Fibroblast of skin of back (primary cell): Measurements from ENCODE around the gene UNC45A.

ENCODE experiments used
- DNase-seq: peaks from one replicate; pipeline ENCODE4 v3.0.0-alpha.2; 2013

UNC45A gene

DNA sequence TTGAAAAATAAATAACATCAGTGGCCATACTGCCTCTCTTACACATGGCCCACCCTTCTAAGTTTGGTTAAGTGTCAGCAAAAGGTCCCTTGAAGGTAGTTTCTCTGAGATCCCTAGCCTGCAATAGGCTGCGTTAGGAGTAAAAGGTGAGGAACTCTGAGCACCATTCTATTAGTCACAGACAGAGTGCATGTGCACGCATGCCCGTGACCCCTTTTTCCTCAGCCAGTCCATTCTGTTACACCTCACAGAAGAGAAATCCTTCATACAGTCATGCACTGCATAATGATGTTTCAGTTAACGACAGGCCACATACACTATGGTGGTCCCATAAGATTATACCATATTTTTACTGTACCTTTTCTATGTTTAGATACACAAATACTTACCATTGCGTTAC is 32.1 kb downstream of the UNC45A start:
- DNase-seq, result no peak

DNA sequence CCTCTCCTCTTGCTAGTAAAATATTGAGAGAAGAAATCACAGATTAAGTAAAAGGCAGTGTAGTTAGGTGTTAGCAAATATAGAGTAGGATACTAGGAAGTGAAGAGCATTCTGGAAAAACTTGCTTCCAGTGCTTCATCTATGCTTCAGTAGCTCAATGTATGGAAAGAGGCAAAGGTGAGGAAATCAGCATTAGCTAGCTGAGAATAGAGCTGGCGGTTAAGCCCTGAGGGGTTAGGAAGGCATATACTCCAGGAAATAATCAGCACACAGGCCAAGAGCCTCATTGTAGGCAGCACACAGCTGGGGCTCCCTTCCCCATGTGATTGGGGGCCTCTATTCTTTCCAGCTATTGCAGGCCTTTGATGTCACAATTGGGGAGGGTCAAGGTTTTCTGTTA is 33.3 kb downstream of the UNC45A start:
- DNase-seq, result no peak

DNA sequence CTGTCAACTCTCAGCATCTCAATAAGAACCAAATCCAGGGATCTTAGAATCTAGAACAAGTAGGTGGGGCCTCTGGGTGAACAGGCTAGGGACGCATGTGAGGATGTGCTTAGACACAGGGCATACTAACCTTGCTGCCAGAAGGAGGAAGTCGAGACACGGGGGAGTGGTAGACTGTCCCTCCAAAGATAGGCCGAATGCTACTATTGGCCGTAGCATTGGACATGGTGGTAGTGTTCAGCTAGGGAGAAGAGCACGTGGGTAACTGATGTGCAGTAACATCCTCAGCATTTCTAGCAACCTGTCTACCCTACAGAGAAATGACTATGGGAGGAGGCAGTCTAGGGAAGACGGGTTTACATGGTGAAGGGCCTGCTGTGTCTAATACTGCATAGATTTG is 35.2 kb downstream of the UNC45A start:
- DNase-seq, result no peak

DNA sequence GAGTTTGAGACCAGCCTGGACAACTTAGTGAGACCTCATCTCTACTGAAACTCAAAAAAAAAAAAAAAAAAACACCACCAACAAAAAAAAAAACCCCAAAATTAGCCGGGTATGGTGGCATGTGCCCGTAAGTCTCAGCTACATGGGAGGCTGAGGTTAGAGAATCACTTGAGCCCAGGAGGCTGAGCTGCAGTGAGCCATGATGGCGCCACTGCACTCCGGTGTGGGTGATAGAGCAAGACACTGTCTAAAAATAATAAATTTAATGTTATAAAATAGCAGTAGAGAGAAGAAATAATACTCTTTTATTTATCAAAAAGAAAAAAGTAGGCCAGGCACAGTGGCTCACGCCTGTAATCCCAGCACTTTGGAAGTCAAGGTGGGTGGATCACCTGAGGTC is 37.0 kb downstream of the UNC45A start:
- no peak for DNase-seq

DNA sequence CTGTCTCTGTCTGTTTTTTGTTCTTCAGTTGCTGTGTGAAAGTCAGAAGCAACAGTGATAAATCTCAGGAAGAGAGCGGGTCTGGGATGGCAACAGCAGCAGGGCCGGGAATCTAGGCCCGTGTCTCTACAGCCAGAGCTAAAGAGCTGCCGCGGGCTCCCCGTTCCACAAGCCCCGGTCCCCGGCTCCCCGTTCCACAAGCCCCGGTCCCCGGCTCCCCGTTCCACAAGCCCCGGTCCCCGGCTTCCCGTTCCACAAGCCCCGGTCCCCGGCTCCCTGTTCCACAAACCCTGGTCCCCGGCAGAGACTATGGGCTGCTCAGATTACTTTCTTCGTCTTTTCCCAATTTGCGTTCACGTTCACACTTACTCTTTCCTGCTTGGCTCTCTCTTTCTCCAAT is 39.1 kb downstream of the UNC45A start:
- DNase-seq, result no peak

DNA sequence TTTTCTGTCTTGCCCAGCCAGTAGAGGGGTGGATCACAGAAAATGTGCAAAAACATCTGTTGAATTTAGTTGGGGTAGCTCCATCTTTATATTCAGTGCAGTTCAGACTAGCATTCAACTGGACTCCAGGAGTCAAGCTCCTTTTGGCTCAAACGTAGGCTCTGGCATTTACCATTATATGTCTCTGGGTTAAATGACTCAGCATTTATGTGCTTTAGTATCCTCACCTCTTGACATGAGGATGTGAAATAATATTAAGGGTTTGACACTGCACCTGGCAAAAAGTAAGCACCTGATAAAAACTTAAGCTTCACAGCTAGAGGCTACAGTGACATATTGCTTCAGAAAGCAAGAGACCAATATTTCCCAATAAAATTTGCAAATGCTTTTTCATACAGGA is 44.5 kb downstream of the UNC45A start:
- no peak for DNase-seq

DNA sequence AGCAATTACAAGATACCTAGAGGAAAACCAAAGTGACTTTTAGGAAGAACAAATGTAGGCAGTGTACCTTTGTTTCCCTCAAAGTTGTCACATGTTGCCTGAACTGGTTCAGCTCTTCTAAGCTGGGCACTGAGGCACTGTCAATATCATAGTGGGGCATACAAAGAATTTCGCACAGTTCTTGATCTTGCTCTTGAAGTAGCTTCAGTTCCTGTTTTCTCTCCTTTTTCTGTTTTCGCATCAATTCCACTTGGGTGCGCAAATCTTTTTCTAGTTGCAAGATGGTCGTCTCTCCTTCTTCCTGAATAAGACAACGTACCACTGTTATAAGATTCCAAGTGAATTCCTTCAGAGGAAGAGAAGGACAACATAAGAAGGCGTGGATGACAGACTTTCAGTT is 46.6 kb downstream of the UNC45A start:
- DNase-seq, result no peak

DNA sequence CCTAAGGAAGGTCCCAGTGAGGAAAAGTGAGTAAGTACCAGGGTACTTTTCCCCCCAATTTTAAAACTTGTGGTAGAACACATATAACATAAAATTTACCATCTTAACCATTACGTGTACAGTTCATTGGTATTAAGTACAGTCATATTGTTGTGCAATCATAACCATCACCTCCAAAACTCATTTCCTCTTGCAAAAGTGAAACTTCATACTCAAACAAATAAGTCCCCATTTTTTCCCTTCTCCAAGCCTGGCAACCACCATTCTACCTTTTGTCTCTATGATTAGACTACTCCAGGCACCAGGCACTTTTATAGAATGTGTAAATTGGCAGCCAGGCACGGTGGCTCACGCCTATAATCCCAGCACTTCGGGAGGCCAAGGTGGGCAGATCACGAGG is 47.0 kb downstream of the UNC45A start:
- no peak for DNase-seq

DNA sequence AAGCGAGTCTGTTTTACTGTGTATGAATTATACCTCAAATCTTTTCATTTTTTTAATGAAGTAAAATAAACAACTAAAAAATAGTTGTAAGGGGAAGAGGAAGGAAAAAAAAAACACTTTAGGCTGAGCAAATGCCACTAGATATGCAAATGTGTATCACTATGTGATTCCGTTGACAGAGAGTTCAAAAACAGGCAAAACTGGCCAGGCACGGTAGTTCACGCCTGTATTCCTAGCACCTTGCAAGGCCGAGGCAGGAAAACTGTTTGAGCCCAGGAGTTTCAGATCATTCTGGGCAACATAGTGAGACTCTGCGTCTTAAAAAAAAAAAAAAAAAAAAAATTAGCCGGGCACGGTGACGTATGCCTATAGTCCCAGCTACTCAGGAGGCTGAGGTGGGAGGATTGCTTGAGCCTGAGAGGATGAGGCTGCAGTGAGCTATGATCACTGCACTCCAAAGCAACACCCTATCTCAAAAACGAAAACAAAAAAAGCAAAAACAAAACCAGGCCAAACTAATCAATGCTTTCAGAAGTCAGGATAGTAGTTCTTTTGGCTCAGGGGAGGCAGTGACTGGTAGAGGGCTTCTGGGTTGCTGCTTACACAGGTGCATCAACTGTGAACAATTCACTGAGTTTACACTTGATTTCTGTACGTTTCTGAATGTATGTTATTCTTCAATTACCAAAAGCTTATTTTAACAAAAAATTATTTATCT is 51.9 kb downstream of the UNC45A start:
- DNase-seq, result no peak

DNA sequence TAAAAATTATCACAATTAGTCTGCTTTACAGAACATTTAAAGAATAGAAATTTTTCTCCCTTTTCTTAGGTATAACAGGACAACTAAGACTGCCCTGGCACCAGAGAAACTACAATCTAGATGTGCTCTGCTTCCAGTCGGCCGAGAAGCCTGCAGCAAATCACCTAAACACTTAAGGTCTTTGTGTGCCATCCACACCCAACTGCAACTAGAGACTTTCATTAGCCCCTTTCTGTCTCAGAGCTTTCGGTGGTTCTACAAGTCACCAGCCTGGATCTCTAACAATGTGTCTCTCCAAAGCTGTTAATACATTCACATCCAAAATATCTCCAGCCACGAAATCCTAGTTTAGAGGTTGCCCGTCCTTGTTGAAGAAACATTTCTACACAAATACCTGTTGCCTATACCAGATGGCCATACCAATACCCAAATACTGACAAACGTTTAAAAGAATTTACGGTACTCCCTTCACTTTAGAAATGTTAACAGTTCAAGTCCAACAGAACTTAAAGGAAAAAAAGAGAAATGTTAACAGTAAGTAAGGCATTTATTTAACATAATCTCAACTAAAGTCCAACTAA is 52.6 kb downstream of the UNC45A start:
- DNase-seq, result no peak

DNA sequence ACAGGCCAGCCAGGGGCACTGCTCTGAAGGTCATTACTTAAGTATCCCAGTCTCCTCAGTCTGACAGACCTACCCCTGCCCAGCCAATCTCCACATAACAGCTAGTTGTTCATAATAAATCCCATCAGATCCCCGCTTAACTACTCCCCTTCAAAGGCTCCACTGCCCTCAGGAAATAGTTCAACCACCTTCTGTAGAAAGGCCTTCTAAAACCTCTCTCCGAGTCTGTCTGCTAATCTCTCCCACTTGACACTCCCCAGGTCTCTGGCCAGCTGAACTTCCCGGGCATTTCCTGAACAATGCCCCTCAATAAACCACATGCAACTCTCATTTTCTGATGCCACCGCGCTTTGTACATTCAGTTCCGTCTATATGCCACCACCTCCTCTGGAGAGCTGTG is 53.2 kb downstream of the UNC45A start:
- DNase-seq, result no peak

DNA sequence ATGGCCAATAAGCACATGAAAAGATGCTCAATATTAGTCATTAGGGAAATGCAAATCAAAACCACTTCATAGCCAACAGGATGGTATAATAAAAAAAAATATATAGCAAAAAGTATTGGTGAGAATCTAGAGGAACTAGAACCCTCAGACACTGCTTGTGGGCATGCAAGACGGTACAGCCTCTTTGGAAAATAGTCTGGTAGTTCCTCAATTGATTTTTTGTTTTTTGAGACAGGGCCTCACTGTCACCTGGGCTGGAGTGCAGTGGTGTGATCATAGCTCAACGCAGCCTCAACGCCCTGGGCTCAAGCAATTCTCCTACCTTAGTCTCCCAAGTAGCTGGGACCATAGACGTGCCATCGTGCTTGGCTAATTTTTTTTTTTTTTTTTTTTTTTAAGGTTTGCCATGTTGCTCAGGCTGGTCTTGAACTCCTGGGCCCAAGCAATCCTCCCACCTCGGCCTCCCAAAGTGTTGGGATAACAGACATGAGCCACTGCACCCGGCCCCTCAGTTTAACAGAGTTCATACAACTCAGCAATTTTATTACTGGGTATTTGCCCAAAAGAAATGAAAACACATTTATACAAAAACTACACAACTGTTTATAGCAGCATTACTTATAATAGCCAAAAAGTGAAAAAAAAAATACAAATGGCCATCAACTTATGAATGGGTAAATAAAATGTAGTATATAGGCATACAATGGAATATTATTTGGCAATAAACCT is 54.1 kb downstream of the UNC45A start:
- DNase-seq, result no peak

DNA sequence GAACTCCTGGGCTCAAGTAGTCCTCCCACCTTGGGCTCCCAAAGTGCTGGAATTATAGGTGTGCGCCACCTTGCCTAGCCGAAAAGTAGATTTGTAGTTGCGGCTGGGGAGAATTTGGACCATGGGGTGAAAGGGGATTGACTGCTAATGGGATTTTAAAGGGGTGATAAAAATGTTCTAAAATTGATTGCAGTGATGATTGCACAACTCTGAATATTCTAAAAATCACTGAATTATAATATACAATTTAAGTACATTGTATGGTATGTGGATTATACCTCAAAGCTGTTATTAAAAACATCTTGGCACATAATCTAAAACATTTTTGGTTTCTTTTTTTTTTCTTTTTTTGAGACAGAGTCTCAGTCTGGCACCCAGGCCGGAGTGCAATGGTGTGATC is 55.4 kb downstream of the UNC45A start:
- DNase-seq, result no peak

DNA sequence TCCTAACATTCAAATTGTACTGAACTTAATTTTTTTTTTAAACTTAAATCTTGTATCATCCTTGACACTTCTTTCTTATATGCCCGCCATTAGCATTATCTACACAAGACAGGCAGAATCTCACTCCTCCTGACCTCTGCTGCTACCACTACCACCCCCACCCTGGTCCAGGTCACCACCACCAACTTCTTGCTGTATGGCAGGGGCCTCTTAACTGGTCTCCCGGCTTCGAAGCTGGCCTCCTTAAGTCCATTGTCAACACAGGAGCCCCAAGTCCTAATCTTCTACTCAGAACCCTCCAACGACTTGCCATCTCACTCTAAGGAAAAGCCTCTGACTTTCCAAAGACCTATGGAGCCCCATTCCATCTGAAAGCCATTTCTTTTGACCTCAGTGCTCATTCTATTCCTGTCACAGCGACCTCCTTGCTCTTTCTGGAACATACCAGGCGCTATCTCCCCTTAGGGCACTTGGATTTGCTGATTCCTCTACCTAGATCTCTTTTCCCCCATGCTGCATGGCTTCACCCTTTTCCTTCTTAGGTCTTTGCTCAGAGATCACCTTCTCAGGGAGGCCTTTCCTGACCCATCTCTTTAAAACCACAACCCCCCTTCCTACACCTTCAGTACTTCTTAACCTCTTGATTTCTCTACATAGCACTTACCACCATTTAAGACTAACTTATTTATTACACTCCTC is 56.7 kb downstream of the UNC45A start:
- no peak for DNase-seq

DNA sequence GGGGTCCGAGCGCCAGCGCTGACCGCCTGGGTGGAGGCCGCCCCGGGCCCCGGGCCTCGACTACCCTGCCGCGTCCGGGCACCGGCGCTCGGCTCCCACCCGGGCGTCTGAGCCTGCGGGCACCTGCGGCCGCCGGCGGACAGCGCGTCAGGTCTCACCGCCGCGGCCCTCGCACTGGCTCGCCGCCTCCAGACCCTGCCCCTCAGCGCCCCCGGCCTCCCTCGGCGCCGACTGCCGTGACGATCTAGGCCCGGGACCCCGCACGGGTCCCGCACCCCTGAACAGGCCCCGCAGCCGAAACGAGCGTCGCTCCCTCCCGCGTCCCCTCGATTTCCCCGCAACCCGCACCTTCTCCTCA is 59.0 kb downstream of the UNC45A start:
- DNase-seq, result no peak

DNA sequence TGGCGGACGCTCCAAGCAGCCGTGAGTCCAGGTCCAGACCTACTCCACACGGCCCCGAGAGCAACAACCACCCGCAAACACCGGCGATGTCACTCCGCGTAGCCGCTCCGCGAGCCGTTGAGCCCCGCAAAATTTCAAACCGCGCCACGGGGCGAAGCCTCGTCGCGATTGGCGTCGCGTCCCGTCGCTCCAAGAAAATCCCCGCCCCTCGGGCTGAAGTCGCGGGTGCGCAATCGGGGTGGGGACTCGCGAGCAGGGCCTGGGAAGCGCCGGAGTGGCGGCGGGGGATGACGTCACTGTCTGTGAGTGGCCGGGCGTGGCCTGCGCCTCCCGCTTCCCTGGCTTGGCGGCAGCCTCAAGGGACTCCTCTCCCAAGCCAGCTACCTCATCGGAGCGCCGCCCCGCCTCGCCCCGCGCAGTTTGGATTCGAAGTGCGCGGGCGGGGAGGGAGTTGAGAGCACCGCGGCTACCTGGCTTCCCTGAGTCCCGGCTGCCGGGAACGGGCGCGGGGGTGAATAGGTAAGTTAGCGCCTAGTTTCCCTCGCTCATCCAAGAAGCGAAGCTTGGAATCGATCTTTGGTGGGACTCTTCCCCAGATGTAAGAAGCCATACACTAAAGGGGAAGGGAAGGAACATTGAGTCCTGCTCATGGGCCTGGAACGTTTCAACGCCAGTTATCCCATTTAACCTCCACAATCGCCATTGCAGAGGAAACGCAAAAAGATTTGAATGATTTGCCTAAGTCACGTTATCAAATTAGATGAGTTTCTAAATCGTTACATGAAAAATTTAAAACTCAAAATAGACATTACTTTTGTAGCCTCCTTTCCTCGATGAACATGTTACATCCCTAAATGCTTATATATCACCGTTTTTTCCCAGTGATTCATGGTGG is 59.6 kb downstream of the UNC45A start, which contains the start of gene PRC1:
TSS of gene PRC1 (minus strand) at position 119 of the 895 bp plus-strand sequence. CDS start at position 1, 118 bp downstream.
- DNase-seq, result peak; percentile 96

DNA sequence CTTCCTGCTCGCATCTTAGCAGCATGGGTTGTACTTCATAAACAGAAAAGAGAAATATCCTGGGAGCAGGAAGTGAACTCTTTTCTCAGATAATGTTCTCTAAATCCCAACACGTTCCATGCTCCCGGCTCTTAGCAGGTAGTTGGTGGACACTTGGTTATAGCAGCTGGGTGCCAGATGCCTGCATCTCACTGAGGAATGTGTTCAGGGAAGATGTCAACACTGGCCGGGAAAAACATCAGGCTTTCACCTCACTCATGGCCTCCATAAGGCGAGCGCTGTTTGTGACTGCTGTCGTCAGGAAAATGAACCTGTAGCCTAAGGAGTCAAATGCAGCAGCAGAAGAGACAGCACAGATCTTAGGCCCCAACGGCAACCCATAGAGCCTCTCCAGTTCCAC is 63.7 kb downstream of the UNC45A start:
- DNase-seq, result no peak

DNA sequence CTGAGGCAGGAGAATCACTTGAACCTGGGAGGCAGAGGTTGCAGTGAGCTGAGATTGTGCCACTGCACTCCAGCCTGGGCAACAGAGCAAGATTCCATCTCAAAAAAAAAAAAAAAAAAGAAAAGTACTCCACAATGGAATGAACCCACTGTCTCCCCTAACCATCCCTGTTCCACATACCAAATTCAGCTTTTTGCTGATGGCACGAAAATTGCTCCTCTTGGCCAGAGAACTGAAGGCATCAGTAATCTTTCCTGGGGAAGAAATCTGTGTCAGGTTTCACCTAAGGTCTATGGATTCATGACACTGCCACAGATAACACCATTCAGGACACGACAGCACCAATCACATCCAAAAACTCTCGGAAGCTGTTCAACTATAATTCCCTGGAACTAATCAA is 66.1 kb downstream of the UNC45A start:
- no peak for DNase-seq
